SK-N-SH treated with all-trans-retinoic acid at 6 μM for 48 hours (cell line): ENCODE results near the gene PCDHB12.
"Not testable (repeated sequence)": the region's sequence is repeated elsewhere in the genome, so short reads cannot be mapped to it uniquely, and the experiment has no call there.

ENCODE experiments used
- ARNTL ChIP-seq: fragments of 450-650 bp; formaldehyde crosslinking; IDR thresholded peaks from 2 replicates; pipeline ENCODE4 v1.5.0; 2020; ENCODE audit warnings: low read depth, mild to moderate bottlenecking, moderate library complexity, borderline replicate concordance
- BACH2 ChIP-seq: fragments of 250-450 bp; sonication (Bioruptor Pico); IDR thresholded peaks from 2 replicates; pipeline ENCODE4 v1.9.0; 2021; ENCODE audit warnings: mild to moderate bottlenecking, borderline replicate concordance
- CSDC2 ChIP-seq: fragments of 250-450 bp; sonication (Bioruptor Pico); IDR thresholded peaks from 2 replicates; pipeline ENCODE4 v1.5.0; 2020; ENCODE audit warnings: mild to moderate bottlenecking, moderate library complexity
- CSRNP3 ChIP-seq: fragments of 250-450 bp; sonication (Bioruptor Pico); IDR thresholded peaks from 2 replicates; pipeline ENCODE4 v1.5.1; 2021; ENCODE audit warnings: mild to moderate bottlenecking, moderate library complexity
- RARB ChIP-seq: fragments of 250-450 bp; sonication (Bioruptor Pico); IDR thresholded peaks from 2 replicates; pipeline ENCODE4 v1.8.0; 2021; ENCODE audit warnings: mild to moderate bottlenecking, moderate library complexity
- TOX ChIP-seq: fragments of 250-450 bp; sonication (Bioruptor Pico); IDR thresholded peaks from 2 replicates; pipeline ENCODE4 v1.8.0; 2021; ENCODE audit warnings: mild to moderate bottlenecking, moderate library complexity, borderline replicate concordance
- ZFP3 ChIP-seq: fragments of 250-450 bp; sonication (Bioruptor Pico); IDR thresholded peaks from 2 replicates; pipeline ENCODE4 v1.5.0; 2020; ENCODE audit warnings: mild to moderate bottlenecking, moderate library complexity
- ZNF8 ChIP-seq: fragments of 450-650 bp; formaldehyde crosslinking; IDR thresholded peaks from 2 replicates; pipeline ENCODE4 v1.5.0; 2020; ENCODE audit warnings: mild to moderate bottlenecking, moderate library complexity

GRCh38 chr5:141247434-141247833 lies 38.9 kb downstream of the PCDHB12 start:
- not testable (repeated sequence) for TF ChIP-seq TOX (CRISPR knock-in tag); ZFP3; ARNTL (CRISPR knock-in tag); BACH2 (CRISPR knock-in tag); CSRNP3; CSDC2 (CRISPR knock-in tag); RARB (CRISPR knock-in tag); ZNF8
